Measurements from ENCODE around the gene BDH1.
"Not testable (repeated sequence)": the region's sequence is repeated elsewhere in the genome, so short reads cannot be mapped to it uniquely, and the experiment has no call there.

The BDH1 gene

DNA sequence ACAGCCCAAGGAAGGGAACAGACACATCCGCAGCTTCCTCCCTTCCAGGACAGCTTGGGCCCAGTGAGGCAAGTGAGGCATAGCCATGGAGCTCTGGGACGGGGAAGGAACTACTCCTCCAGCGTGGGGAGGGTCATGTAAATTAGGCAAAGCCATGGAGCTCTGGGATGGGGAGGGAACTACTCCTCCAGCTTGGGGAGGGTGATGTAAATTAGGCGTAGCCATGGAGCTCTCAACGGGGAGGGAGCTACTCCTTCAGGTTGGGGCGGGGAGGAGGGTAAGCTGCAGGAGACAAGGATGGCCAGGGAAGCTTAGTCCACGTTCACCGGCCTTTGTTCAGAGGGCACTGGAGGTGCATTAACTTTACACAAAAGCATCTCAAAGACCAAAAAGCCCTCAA is 21.1 kb upstream of the BDH1 start:
- TF ChIP-seq CTCF (IDR thresholded peaks at IDR 0.05), result no peak
- no peak overlapping the region for H3K4me3 ChIP-seq
- peaks cover 0 to 8% (median 0%) of the 10 kb centered on the region in 3 donors for H3K36me3 ChIP-seq
- intact Hi-C loops (cut with DNase I; ENCODE audit: low total_unique reads), result no loop called here
- H3K27ac ChIP-seq, result no peak overlapping the region
- no peak for DNase-seq
- no peaks in the 10 kb centered on the region for H3K4me1 ChIP-seq
- no peaks in the 10 kb centered on the region for H3K27me3 ChIP-seq
- no peaks in the 10 kb centered on the region for H3K9me3 ChIP-seq

- no peaks in the 10 kb centered on the region for H3K4me1 ChIP-seq
- peaks cover 0 to 8% of the 10 kb centered on the region in 2 donors for H3K27me3 ChIP-seq
- H3K9me3 ChIP-seq, result no peaks in the 10 kb centered on the region
- TF ChIP-seq CTCF (IDR thresholded peaks at IDR 0.05), result no peak
- no peak overlapping the region for H3K27ac ChIP-seq
- H3K36me3 ChIP-seq, result peaks cover 0 to 8% (median 0%) of the 10 kb centered on the region in 3 donors
- intact Hi-C loops (cut with DNase I; ENCODE audit: low total_unique reads), result no loop called here
- no peak overlapping the region for H3K4me3 ChIP-seq
- no peak for DNase-seq
Measured at GRCh38 chr3:197575362-197575761, 19.6 kb upstream of the BDH1 start.

GRCh38 chr3:197574396-197574991 is 18.7 kb upstream of the BDH1 start:
- H3K4me3 ChIP-seq; H3K4me1 ChIP-seq; H3K36me3 ChIP-seq; H3K9me3 ChIP-seq; DNase-seq; intact Hi-C loops (cut with DNase I; ENCODE audit: low total_unique reads); H3K27ac ChIP-seq: not testable (repeated sequence)
- H3K27me3 ChIP-seq, result peaks cover 0 to 10% of the 10 kb centered on the region in 2 donors

DNA sequence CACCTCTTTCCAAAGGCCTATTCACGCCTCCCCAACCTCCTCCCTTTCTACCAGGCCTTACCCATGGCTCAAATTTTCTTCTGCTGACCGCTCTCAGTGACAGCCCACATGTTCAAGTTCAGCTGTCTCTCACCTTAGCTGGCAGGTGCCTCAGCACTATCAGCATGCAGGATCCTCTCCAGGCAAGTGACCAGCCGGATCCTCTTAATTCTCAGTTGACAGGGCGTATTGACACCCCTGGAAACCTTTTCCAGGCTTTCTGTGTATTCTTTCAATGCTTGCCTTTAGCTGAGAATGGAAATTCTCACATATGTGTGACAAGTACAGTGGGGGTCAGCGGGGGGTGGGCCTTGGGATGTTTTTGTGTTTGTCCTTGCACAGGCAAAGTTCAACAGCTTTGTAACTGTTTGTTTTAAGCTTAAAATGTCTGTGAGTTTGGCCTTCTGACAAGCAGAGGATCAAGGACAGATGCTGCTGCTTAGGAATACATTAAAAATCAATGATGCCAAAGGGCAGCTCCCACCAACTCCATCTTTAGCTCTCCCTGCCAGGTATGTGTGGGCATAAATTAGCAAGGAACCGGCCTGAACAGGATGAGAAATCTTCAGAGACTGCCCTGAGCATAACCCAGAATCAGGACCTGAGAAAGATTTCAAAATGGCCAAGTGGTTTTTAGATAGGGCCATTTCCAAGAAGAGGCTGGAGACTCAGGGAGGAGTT is 17.4 kb upstream of the BDH1 start:
- no peak overlapping the region for H3K4me3 ChIP-seq
- peaks cover 0 to 6% (median 0%) of the 10 kb centered on the region in 3 donors for H3K36me3 ChIP-seq
- no peaks in the 10 kb centered on the region for H3K4me1 ChIP-seq
- no peaks in the 10 kb centered on the region for H3K9me3 ChIP-seq
- no peak for DNase-seq
- no peak for TF ChIP-seq CTCF (IDR thresholded peaks at IDR 0.05)
- H3K27me3 ChIP-seq, result peaks cover 0 to 10% of the 10 kb centered on the region in 2 donors
- H3K27ac ChIP-seq, result no peak overlapping the region
- intact Hi-C loops (cut with DNase I; ENCODE audit: low total_unique reads), result no loop called here

DNA sequence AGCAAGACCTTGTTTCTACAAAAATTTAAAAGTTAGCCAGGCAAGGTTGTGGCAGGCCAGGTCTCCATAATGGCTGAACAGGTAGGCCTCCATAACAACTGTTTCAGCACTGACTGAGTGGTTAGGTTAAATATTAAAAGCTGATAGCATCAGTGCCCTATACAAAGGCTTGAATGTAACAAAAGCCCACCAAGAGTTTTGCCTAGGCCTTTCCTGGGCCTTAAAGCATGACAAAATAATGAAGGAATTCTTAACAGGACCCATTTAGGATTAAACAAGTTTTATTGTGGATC is 16.1 kb upstream of the BDH1 start:
- H3K27me3 ChIP-seq, result peaks cover 0 to 15% of the 10 kb centered on the region in 2 donors
- intact Hi-C loops (cut with DNase I; ENCODE audit: low total_unique reads), result not testable (repeated sequence)

DNA sequence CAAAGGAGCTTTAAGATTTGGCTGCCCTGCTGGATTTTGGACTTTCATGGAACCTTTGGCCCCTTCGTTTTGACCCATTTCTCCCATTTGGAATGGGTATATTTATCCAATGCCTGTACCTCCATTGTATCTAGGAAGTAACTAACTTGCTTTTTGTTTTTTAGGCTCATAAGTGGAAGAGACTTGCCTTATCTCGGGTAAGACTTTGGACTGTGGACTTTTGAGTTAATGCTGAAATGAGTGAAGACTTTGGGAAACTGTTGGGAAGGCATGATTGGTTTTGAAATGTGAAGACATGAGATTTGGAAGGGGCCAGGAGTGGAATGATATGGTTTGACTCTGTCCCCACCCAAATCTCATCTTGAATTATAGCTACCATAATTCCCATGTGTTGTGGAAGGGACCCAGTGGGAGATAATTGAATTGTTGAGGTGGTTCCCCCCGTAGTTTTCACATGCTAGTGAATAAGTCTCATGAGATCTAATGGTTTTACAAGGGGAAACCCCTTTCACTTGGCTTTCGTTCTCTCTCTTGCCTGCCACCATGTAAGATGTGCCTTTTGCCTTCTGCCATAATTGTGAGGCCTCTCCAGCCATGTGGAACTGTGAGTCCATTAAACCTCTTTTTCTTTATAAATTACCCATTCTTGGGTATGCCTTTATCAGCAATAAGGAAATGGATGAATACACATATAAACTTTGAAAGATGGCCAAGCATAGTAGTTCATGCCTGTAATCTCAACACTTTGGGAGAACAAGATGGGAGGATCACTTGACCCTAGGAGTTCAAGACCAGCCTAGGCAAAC is 15.5 kb upstream of the BDH1 start:
- H3K9me3 ChIP-seq; DNase-seq; H3K4me1 ChIP-seq; H3K27ac ChIP-seq; intact Hi-C loops (cut with DNase I; ENCODE audit: low total_unique reads); H3K4me3 ChIP-seq; H3K36me3 ChIP-seq: not testable (repeated sequence)
- H3K27me3 ChIP-seq, result peaks cover 0 to 15% of the 10 kb centered on the region in 2 donors

More for the DNA sequence above, 16.1 kb upstream of the BDH1 start:
- not testable (repeated sequence) for H3K4me1 ChIP-seq, H3K9me3 ChIP-seq, DNase-seq, H3K27ac ChIP-seq, H3K36me3 ChIP-seq, H3K4me3 ChIP-seq

DNA sequence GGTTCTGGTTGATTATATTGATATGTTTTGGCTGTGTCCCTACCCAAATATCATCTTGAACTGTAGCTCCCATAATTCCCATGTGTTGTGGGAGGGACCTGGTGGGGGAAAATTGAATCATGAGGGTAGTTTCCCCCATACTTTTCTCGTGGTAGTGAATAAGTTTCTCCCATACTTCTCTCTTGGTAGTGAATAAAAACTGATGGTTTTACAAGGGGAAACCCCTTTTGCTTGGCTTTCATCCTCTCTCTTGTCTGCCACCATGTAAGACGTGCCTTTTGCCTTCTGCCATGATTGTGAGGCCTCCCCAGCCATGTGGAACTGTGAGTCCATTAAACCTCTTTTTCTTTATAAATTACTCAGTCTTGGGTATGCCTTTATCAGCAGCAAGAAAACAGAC is 13.7 kb upstream of the BDH1 start:
- H3K4me3 ChIP-seq; H3K36me3 ChIP-seq; intact Hi-C loops (cut with DNase I; ENCODE audit: low total_unique reads); H3K9me3 ChIP-seq; DNase-seq; H3K4me1 ChIP-seq; H3K27ac ChIP-seq: not testable (repeated sequence)
- H3K27me3 ChIP-seq, result peaks cover 0 to 15% of the 10 kb centered on the region in 2 donors
